Measurements from ENCODE around the gene CDK14. TPM values are rescaled to one million over a fixed set of nuclear protein-coding genes. Genes with fewer than 3 reads are reported as not detected.

Gene CDK14
- total RNA-seq, 2 donors from 2014 or later, result 8.7 to 13.4 TPM

GRCh38 chr7:90999989-91000979 lies 404.2 kb downstream of the CDK14 start:
- 100% methylated on average over 3 of the region's 5 CpGs; no CpG with 5 or more reads in 1 of the 2 experiments for WGBS, 2 experiments (ENCODE audit: insufficient coverage in 1 of 2, insufficient read length in 1 of 2)
- Mint-ChIP-seq H3K27me3 (ENCODE audit: insufficient read depth) (no peaks in the 10 kb centered on the region), H3K9me3 (no peaks in the 10 kb centered on the region), H3K27ac (no peak overlapping the region), H3K4me3 (no peak overlapping the region), H3K4me1 (no peaks in the 10 kb centered on the region), H3K36me3 (ENCODE audit: low read depth) (no peaks in the 10 kb centered on the region)
- H3K9me3 ChIP-seq (ENCODE audit: control insufficient read depth, low read length), result no peaks in the 10 kb centered on the region
- peaks cover 4% of the 10 kb centered on the region for H3K4me1 ChIP-seq (ENCODE audit: control insufficient read depth, insufficient read depth, low read length)
- DNase-seq, result no peak
- no peak overlapping the region for H3K27ac ChIP-seq (ENCODE audit: low read depth, low read length)
- no peak for TF ChIP-seq CTCF (conservative IDR thresholded peaks at IDR 0.05)
- H3K9ac ChIP-seq (ENCODE audit: extremely low read depth, low read length, poor library complexity, severe bottlenecking), result no peak overlapping the region
- H3K4me3 ChIP-seq (ENCODE audit: low read length), result no peak overlapping the region
- no peaks in the 10 kb centered on the region for H3K36me3 ChIP-seq (ENCODE audit: control insufficient read depth, insufficient read depth, low read length)
- H3K27me3 ChIP-seq (ENCODE audit: control insufficient read depth, insufficient read depth, low read length, poor library complexity, severe bottlenecking), result no peaks in the 10 kb centered on the region

- TF ChIP-seq CTCF (conservative IDR thresholded peaks at IDR 0.05), result no peak
- H3K9ac ChIP-seq (ENCODE audit: extremely low read depth, low read length, poor library complexity, severe bottlenecking), result no peak overlapping the region
- Mint-ChIP-seq H3K27ac (no peak overlapping the region), H3K27me3 (ENCODE audit: insufficient read depth) (no peaks in the 10 kb centered on the region), H3K36me3 (ENCODE audit: low read depth) (no peaks in the 10 kb centered on the region), H3K4me3 (no peak overlapping the region), H3K9me3 (no peaks in the 10 kb centered on the region), H3K4me1 (no peaks in the 10 kb centered on the region)
- 93 to 100% methylated on average over 1 to 4 of the region's 4 CpGs for WGBS, 2 experiments (ENCODE audit: insufficient coverage in 1 of 2, insufficient read length in 1 of 2)
- H3K4me3 ChIP-seq (ENCODE audit: low read length), result no peak overlapping the region
- DNase-seq, result no peak
- no peaks in the 10 kb centered on the region for H3K9me3 ChIP-seq (ENCODE audit: control insufficient read depth, low read length)
- no peak overlapping the region for H3K27ac ChIP-seq (ENCODE audit: low read depth, low read length)
- H3K36me3 ChIP-seq (ENCODE audit: control insufficient read depth, insufficient read depth, low read length), result no peaks in the 10 kb centered on the region
- no peaks in the 10 kb centered on the region for H3K27me3 ChIP-seq (ENCODE audit: control insufficient read depth, insufficient read depth, low read length, poor library complexity, severe bottlenecking)
- peaks cover 4% of the 10 kb centered on the region for H3K4me1 ChIP-seq (ENCODE audit: control insufficient read depth, insufficient read depth, low read length)
These were observed 408.9 kb downstream of the CDK14 start for GRCh38 chr7:91005024-91005423.

- Histone ChIP-seq H3K27me3 (ENCODE audit: control insufficient read depth, insufficient read depth, low read length, poor library complexity, severe bottlenecking) (no peaks in the 10 kb centered on the region), H3K9ac (ENCODE audit: extremely low read depth, low read length, poor library complexity, severe bottlenecking) (no peak overlapping the region), H3K4me3 (ENCODE audit: low read length) (no peak overlapping the region), H3K27ac (ENCODE audit: low read depth, low read length) (no peak overlapping the region), H3K36me3 (ENCODE audit: control insufficient read depth, insufficient read depth, low read length) (no peaks in the 10 kb centered on the region), H3K4me1 (ENCODE audit: control insufficient read depth, insufficient read depth, low read length) (peaks cover 4% of the 10 kb centered on the region), H3K9me3 (ENCODE audit: control insufficient read depth, low read length) (no peaks in the 10 kb centered on the region)
- no peaks in the 10 kb centered on the region for H3K27me3 Mint-ChIP-seq (ENCODE audit: insufficient read depth)
- DNase-seq, result no peak
- H3K9me3 Mint-ChIP-seq, result no peaks in the 10 kb centered on the region
- no peak overlapping the region for H3K4me3 Mint-ChIP-seq
- 89 to 91% methylated on average over 7 to 9 of the region's 9 CpGs for WGBS, 2 experiments (ENCODE audit: insufficient coverage in 1 of 2, insufficient read length in 1 of 2)
- no peaks in the 10 kb centered on the region for H3K36me3 Mint-ChIP-seq (ENCODE audit: low read depth)
- H3K27ac Mint-ChIP-seq, result no peak overlapping the region
- H3K4me1 Mint-ChIP-seq, result no peaks in the 10 kb centered on the region
- no peak for TF ChIP-seq CTCF (conservative IDR thresholded peaks at IDR 0.05)
These were observed 409.7 kb downstream of the CDK14 start for GRCh38 chr7:91005841-91006240.
